HEK293T (cell line): ENCODE results near the gene OR2AT4.

ENCODE experiments used
- ARNT ChIP-seq: fragments of 450-650 bp; IDR thresholded peaks from 2 replicates; pipeline ENCODE4 v1.6.1; 2017; ENCODE audit warnings: mild to moderate bottlenecking
- FOXA1 ChIP-seq: fragments of 450-650 bp; IDR thresholded peaks from 2 replicates; pipeline ENCODE4 v1.6.1; 2016; ENCODE audit warnings: mild to moderate bottlenecking
- L3MBTL2 ChIP-seq: fragments of 450-650 bp; conservative IDR thresholded peaks from 2 replicates; pipeline ENCODE4 v1.6.1; 2016; ENCODE audit warnings: mild to moderate bottlenecking
- PKNOX1 ChIP-seq: fragments of 450-650 bp; IDR thresholded peaks from 2 replicates; pipeline ENCODE4 v1.6.1; 2016
- SP1 ChIP-seq: fragments of 450-650 bp; IDR thresholded peaks from 2 replicates; pipeline ENCODE4 v1.6.1; 2017
- ZNF384 ChIP-seq: fragments of 450-650 bp; IDR thresholded peaks from 2 replicates; pipeline ENCODE4 v1.6.1; 2016

- TF ChIP-seq L3MBTL2 (no peak), PKNOX1 (no peak), SP1 (no peak), FOXA1 (no peak), ZNF384 (no peak), ARNT (no peak)
These were observed 39.0 kb upstream of the OR2AT4 start for GRCh38 chr11:75135651-75136050.
